H9 (cell line): Measurements from ENCODE around the gene PPL. TPM values are rescaled to one million over a fixed set of nuclear protein-coding genes. Genes with fewer than 3 reads are reported as not detected.

Experiments used
- DNase-seq: peaks from one replicate; pipeline ENCODE4 v3.0.0-alpha.2; 2017
- H2AFZ ChIP-seq: one replicate; pipeline ENCODE4 v1.6.1; 2013; ENCODE audit warnings: mild to moderate bottlenecking, low read length, control low read depth, moderate library complexity
- H2AK5ac ChIP-seq: 2 replicates; pipeline ENCODE4 v1.6.1; 2013; ENCODE audit warnings: low read length, control low read depth, mixed read lengths; ENCODE audit not compliant: insufficient read length
- H2BK120ac ChIP-seq: one replicate; pipeline ENCODE4 v1.6.1; 2013; ENCODE audit warnings: low read depth, mild to moderate bottlenecking, low read length, control low read depth, inconsistent platforms; ENCODE audit not compliant: poor library complexity, severe bottlenecking
- H2BK12ac ChIP-seq: 2 replicates; pipeline ENCODE4 v1.6.1; 2013; ENCODE audit warnings: low read length, control low read depth, mixed read lengths, low read depth; ENCODE audit not compliant: insufficient read length
- H2BK15ac ChIP-seq: 2 replicates; pipeline ENCODE4 v1.6.1; 2013; ENCODE audit warnings: low read depth, low read length, control low read depth
- H2BK20ac ChIP-seq: one replicate; pipeline ENCODE4 v1.6.1; 2013; ENCODE audit warnings: low read depth, mild to moderate bottlenecking, low read length, control low read depth, inconsistent platforms; ENCODE audit not compliant: poor library complexity, severe bottlenecking
- H2BK5ac ChIP-seq: 2 replicates; pipeline ENCODE4 v1.6.1; 2013; ENCODE audit warnings: low read length, control low read depth, mixed read lengths; ENCODE audit not compliant: insufficient read length
- H3K14ac ChIP-seq: 2 replicates; pipeline ENCODE4 v1.6.1; 2013; ENCODE audit warnings: low read length, control low read depth; ENCODE audit not compliant: insufficient read depth
- H3K18ac ChIP-seq: 2 replicates; pipeline ENCODE4 v1.6.1; 2013; ENCODE audit warnings: low read depth, mild to moderate bottlenecking, mixed read lengths, low read length, control low read depth; ENCODE audit not compliant: insufficient read length
- H3K23ac ChIP-seq: 2 replicates; pipeline ENCODE4 v1.6.1; 2013; ENCODE audit warnings: low read length, control low read depth, mixed read lengths, low read depth; ENCODE audit not compliant: insufficient read length
- H3K23me2 ChIP-seq: 2 replicates; pipeline ENCODE4 v1.6.1; 2013; ENCODE audit warnings: low read depth, mild to moderate bottlenecking, mixed read lengths, low read length, control low read depth; ENCODE audit not compliant: insufficient read length, poor library complexity, severe bottlenecking
- H3K27ac ChIP-seq: 2 replicates; pipeline ENCODE4 v1.5.1; 2013; ENCODE audit warnings: low read length, control low read depth, mixed read lengths, low read depth; ENCODE audit not compliant: insufficient read length
- H3K27me3 ChIP-seq: 2 replicates; pipeline ENCODE4 v1.6.1; 2013; ENCODE audit warnings: low read length, control low read depth, inconsistent platforms; ENCODE audit not compliant: insufficient read depth
- H3K4ac ChIP-seq: 2 replicates; pipeline ENCODE4 v1.6.1; 2013; ENCODE audit warnings: low read depth, mild to moderate bottlenecking, control low read depth, inconsistent platforms, low read length, moderate library complexity
- H3K4me1 ChIP-seq: 2 replicates; pipeline ENCODE4 v1.6.1; 2013; ENCODE audit warnings: low read length, control low read depth, inconsistent platforms; ENCODE audit not compliant: insufficient read depth
- H3K4me2 ChIP-seq: 2 replicates; pipeline ENCODE4 v1.6.1; 2013; ENCODE audit warnings: low read length, control low read depth, mixed read lengths; ENCODE audit not compliant: insufficient read length, insufficient read depth
- H3K56ac ChIP-seq: 2 replicates; pipeline ENCODE4 v1.6.1; 2013; ENCODE audit warnings: low read depth, mild to moderate bottlenecking, mixed read lengths, low read length, control low read depth; ENCODE audit not compliant: insufficient read length
- H3K79me1 ChIP-seq: 2 replicates; pipeline ENCODE4 v1.6.1; 2013; ENCODE audit warnings: low read depth, mild to moderate bottlenecking, moderate library complexity, low read length, control low read depth, inconsistent platforms; ENCODE audit not compliant: insufficient read depth, poor library complexity, severe bottlenecking
- H3K79me2 ChIP-seq: 2 replicates; pipeline ENCODE4 v1.6.1; 2013; ENCODE audit warnings: low read length, control low read depth, inconsistent platforms; ENCODE audit not compliant: insufficient read depth
- H3K9ac ChIP-seq: 2 replicates; pipeline ENCODE4 v1.6.1; 2013; ENCODE audit warnings: low read length, control low read depth, mixed read lengths; ENCODE audit not compliant: insufficient read length; ENCODE audit errors: extremely low read depth
- H3K9me3 ChIP-seq: one replicate; pipeline ENCODE4 v1.6.1; 2013; ENCODE audit warnings: low read depth, low read length, inconsistent platforms; ENCODE audit not compliant: control insufficient read depth
- H3T11ph ChIP-seq: one replicate; pipeline ENCODE4 v1.6.1; 2013; ENCODE audit warnings: mild to moderate bottlenecking, low read length, control low read depth, inconsistent platforms
- H4K20me1 ChIP-seq: one replicate; pipeline ENCODE4 v1.6.1; 2013; ENCODE audit not compliant: control insufficient read depth, insufficient read length, insufficient read depth
- H4K5ac ChIP-seq: 2 replicates; pipeline ENCODE4 v1.6.1; 2013; ENCODE audit warnings: low read depth, mild to moderate bottlenecking, mixed read lengths, low read length, control low read depth; ENCODE audit not compliant: insufficient read length
- H4K8ac ChIP-seq: replicated peaks from 2 replicates; pipeline ENCODE4 v1.6.1; 2013; ENCODE audit warnings: low read length, control low read depth, mixed read lengths, low read depth; ENCODE audit not compliant: insufficient read length
- H4K91ac ChIP-seq: 2 replicates; pipeline ENCODE4 v1.6.1; 2013; ENCODE audit warnings: low read depth, mild to moderate bottlenecking, moderate library complexity, mixed read lengths, low read length, control low read depth; ENCODE audit not compliant: insufficient read length
- H3K27ac Mint-ChIP-seq, 3 experiments: 2 replicates in 2 of 3; 3 replicates in 1 of 3; pipeline ENCODE4 v1.8.0; 2020 to 2021; ENCODE audit warnings: mixed read lengths in 3 of 3, mild to moderate bottlenecking in 1 of 3, moderate library complexity in 1 of 3
- H3K27me3 Mint-ChIP-seq: 2 replicates; pipeline ENCODE4 v1.8.0; 2021; ENCODE audit warnings: low read depth, mild to moderate bottlenecking, moderate library complexity, mixed read lengths
- H3K36me3 Mint-ChIP-seq, 3 experiments: 2 replicates in 2 of 3; 3 replicates in 1 of 3; pipeline ENCODE4 v1.8.0; 2020 to 2021; ENCODE audit warnings: low read depth in 3 of 3, mixed read lengths in 3 of 3; ENCODE audit not compliant: insufficient read depth in 1 of 3
- H3K4me1 Mint-ChIP-seq, 2 experiments: 2 replicates each; pipeline ENCODE4 v1.8.0; 2020; ENCODE audit warnings: mixed read lengths in 2 of 2
- H3K4me3 Mint-ChIP-seq, 2 experiments: 2 replicates in 1 of 2; 3 replicates in 1 of 2; pipeline ENCODE4 v1.8.0; 2020 to 2021; ENCODE audit warnings: mild to moderate bottlenecking in 2 of 2, mixed read lengths in 2 of 2, moderate library complexity in 1 of 2
- H3K9me3 Mint-ChIP-seq, 2 experiments: 2 replicates in 1 of 2; 3 replicates in 1 of 2; pipeline ENCODE4 v1.8.0; 2020; ENCODE audit warnings: mild to moderate bottlenecking in 2 of 2, mixed read lengths in 2 of 2, moderate library complexity in 1 of 2
- CTCF ChIP-seq: fragments of 200-600 bp; sonication (generic); conservative IDR thresholded peaks from 3 replicates; pipeline ENCODE4 v1.8.0; 2021; ENCODE audit warnings: antibody characterized with exemption, mild to moderate bottlenecking
- WGBS: extraction: QIAGEN DNeasy Blood & Tissue Kit; methylation state at CpG from one replicate; pipeline ENCODE4 v1.1.7; 2013; ENCODE audit warnings: missing lambda C conversion rate, low lambda C conversion rate, mixed read lengths; ENCODE audit not compliant: insufficient read length; ENCODE audit errors: extremely low coverage; 5-methylcytosine and 5-hydroxymethylcytosine counted together
- total RNA-seq: library from RNA; stranded (reverse); gene quantifications from 2 replicates; pipeline ENCODE4 v1.2.1, GENCODE V29; 2021

The PPL gene
- total RNA-seq, 1 experiment from 2014 or later = 29.2 TPM

- Histone ChIP-seq H3T11ph (no peak overlapping the region), H3K9ac (no peak overlapping the region), H4K20me1 (no peaks in the 10 kb centered on the region), H3K18ac (no peak overlapping the region), H2AK5ac (no peak overlapping the region), H3K79me2 (peaks cover 3% of the 10 kb centered on the region; the same call in 1 of the 2 replicates), H3K4me2 (no peak overlapping the region), H4K5ac (no peak overlapping the region), H3K4ac (no peak overlapping the region), H2BK12ac (no peak overlapping the region), H4K91ac (no peak overlapping the region), H3K56ac (no peak overlapping the region), H3K14ac (no peak overlapping the region), H2BK120ac (no peak overlapping the region), H3K4me1 (no peaks in the 10 kb centered on the region), H2AFZ (no peak overlapping the region), H4K8ac (no peak overlapping the region), H3K27me3 (no peaks in the 10 kb centered on the region), H3K23me2 (no peaks in the 10 kb centered on the region), H2BK5ac (no peak overlapping the region), H3K27ac (no peak overlapping the region), H3K23ac (no peak overlapping the region), H2BK20ac (no peak overlapping the region), H3K9me3 (no peaks in the 10 kb centered on the region), H3K79me1 (no peaks in the 10 kb centered on the region), H2BK15ac (no peak overlapping the region)
- Mint-ChIP-seq H3K9me3 (no peaks in the 10 kb centered on the region), H3K27ac (no peak overlapping the region), H3K36me3 (peaks cover 29 to 73% (median 60%) of the 10 kb centered on the region in 3 experiments; a peak in 6 of 7 replicates), H3K4me1 (no peaks in the 10 kb centered on the region), H3K4me3 (no peak overlapping the region), H3K27me3 (no peaks in the 10 kb centered on the region)
- no peak for DNase-seq
- WGBS = no CpG with 5 or more reads among the region's 2 CpGs
- TF ChIP-seq CTCF = no peak
Measured at GRCh38 chr16:4836727-4837126, 100.2 kb downstream of the PPL start.
